Measurements from ENCODE around the gene HDAC7. TPM values are rescaled to one million over a fixed set of nuclear protein-coding genes. Genes with fewer than 3 reads are reported as not detected.

The HDAC7 gene
- total and polyA plus RNA-seq, 2 of the 13 experiments (the other 11 are each of a cell fraction or from before 2014, with no cell fraction given), result 4.6 to 10.8 TPM

GRCh38 chr12:47841910-47842309 is 22.2 kb upstream of the HDAC7 start:
- BruUV-seq (replicated peaks), result no TSS peak
- H3K27me3 ChIP-seq (ENCODE audit: control insufficient read depth in 1 of 2, insufficient read depth in 2 of 2, low read length in 2 of 2), result peaks cover 0 to 1% of the 10 kb centered on the region in 2 experiments; a peak in 1 of 5 replicates
- H3K4me2 ChIP-seq (ENCODE audit: low read depth, low read length), result no peak overlapping the region
- WGBS (ENCODE audit: low lambda C conversion rate), result 12% methylated on average over 4 of the region's 4 CpGs
- no peaks in the 10 kb centered on the region for H4K20me1 ChIP-seq (ENCODE audit: insufficient read depth, low read length)
- no peak for FAIRE-seq
- ATAC-seq, result no peak
- no peak overlapping the region for H2AFZ ChIP-seq (ENCODE audit: low read length)
- H3K9ac ChIP-seq (ENCODE audit: insufficient read depth, low read depth, low read length), result no peak overlapping the region
- POLR2A ChIA-PET, result no interaction called here
- in situ Hi-C loops (cut with HindIII; ENCODE audit: extremely low pct_ligation_motif_present, low pct_unique_long_range_greater_than_20kb) (no loop called here), intact Hi-C loops (cut with micrococcal nuclease; ENCODE audit: unreplicated experiment) (no loop called here)
- H3K4me1 ChIP-seq (ENCODE audit: insufficient read depth, low read length), result no peaks in the 10 kb centered on the region
- no peaks in the 10 kb centered on the region for H3K79me2 ChIP-seq (ENCODE audit: insufficient read depth, low read length)
- no peak for DNase-seq (ENCODE audit: low spot score)
- no peak overlapping the region for H3K27ac ChIP-seq (ENCODE audit: extremely low read length, insufficient read depth, low read length)
- TF ChIP-seq REL (CRISPR knock-in tag; conservative IDR thresholded peaks at IDR 0.05) (no peak), ZNF530 (CRISPR knock-in tag; IDR thresholded peaks at IDR 0.05; ENCODE audit: low read depth) (no peak), GLI4 (CRISPR knock-in tag; IDR thresholded peaks at IDR 0.05; ENCODE audit: borderline replicate concordance) (no peak), PHF21A (CRISPR knock-in tag; IDR thresholded peaks at IDR 0.05) (no peak)
- no peaks in the 10 kb centered on the region for H3K36me3 ChIP-seq (replicated peaks in 1 of 2; ENCODE audit: control insufficient read depth in 1 of 2, insufficient read depth in 2 of 2, low read length in 2 of 2)
- H3K9me3 ChIP-seq (ENCODE audit: low read length), result no peaks in the 10 kb centered on the region
- H3K4me3 ChIP-seq (replicated peaks in 1 of 3; ENCODE audit: insufficient read depth in 1 of 3, low read depth in 2 of 3, low read length in 3 of 3), result no peak overlapping the region
- CTCF ChIA-PET (ENCODE audit: low intra/inter-chr PET ratio, low total read pairs), result no interaction called here

GRCh38 chr12:47841501-47841900 is 21.8 kb upstream of the HDAC7 start:
- no peaks in the 10 kb centered on the region for H3K9me3 ChIP-seq (ENCODE audit: low read length)
- 21% methylated on average over 2 of the region's 2 CpGs for WGBS (ENCODE audit: low lambda C conversion rate)
- intact Hi-C loops (cut with micrococcal nuclease; ENCODE audit: unreplicated experiment), result no loop called here
- in situ Hi-C loops (cut with HindIII; ENCODE audit: extremely low pct_ligation_motif_present, low pct_unique_long_range_greater_than_20kb), result no loop called here
- no peaks in the 10 kb centered on the region for H3K79me2 ChIP-seq (ENCODE audit: insufficient read depth, low read length)
- peaks cover 0 to 1% of the 10 kb centered on the region in 2 experiments; a peak in 1 of 5 replicates for H3K27me3 ChIP-seq (ENCODE audit: control insufficient read depth in 1 of 2, insufficient read depth in 2 of 2, low read length in 2 of 2)
- no peak overlapping the region for H3K4me2 ChIP-seq (ENCODE audit: low read depth, low read length)
- ATAC-seq (no peak), FAIRE-seq (no peak), DNase-seq (ENCODE audit: low spot score) (no peak)
- no peak overlapping the region for H3K4me3 ChIP-seq (replicated peaks in 1 of 3; ENCODE audit: insufficient read depth in 1 of 3, low read depth in 2 of 3, low read length in 3 of 3)
- ChIA-PET CTCF (ENCODE audit: low intra/inter-chr PET ratio, low total read pairs) (no interaction called here), POLR2A (no interaction called here)
- H2AFZ ChIP-seq (ENCODE audit: low read length), result no peak overlapping the region
- H3K27ac ChIP-seq (ENCODE audit: extremely low read length, insufficient read depth, low read length), result no peak overlapping the region
- no peaks in the 10 kb centered on the region for H3K36me3 ChIP-seq (replicated peaks in 1 of 2; ENCODE audit: control insufficient read depth in 1 of 2, insufficient read depth in 2 of 2, low read length in 2 of 2)
- no peaks in the 10 kb centered on the region for H3K4me1 ChIP-seq (ENCODE audit: insufficient read depth, low read length)
- H3K9ac ChIP-seq (ENCODE audit: insufficient read depth, low read depth, low read length), result no peak overlapping the region
- no peaks in the 10 kb centered on the region for H4K20me1 ChIP-seq (ENCODE audit: insufficient read depth, low read length)
- BruUV-seq (replicated peaks), result no TSS peak
- TF ChIP-seq NONO (IDR thresholded peaks at IDR 0.05) (no peak), NONO (CRISPR knock-in tag; conservative IDR thresholded peaks at IDR 0.05) (no peak), SIN3B (IDR thresholded peaks at IDR 0.05; ENCODE audit: low read length) (no peak), HDAC2 (CRISPR knock-in tag; IDR thresholded peaks at IDR 0.05) (no peak), FOXK1 (CRISPR knock-in tag; IDR thresholded peaks at IDR 0.05; ENCODE audit: borderline replicate concordance, low read depth) (no peak), SMAD1 (CRISPR knock-in tag; IDR thresholded peaks at IDR 0.05; ENCODE audit: borderline replicate concordance, low read depth) (no peak), ARHGAP35 (CRISPR knock-in tag; IDR thresholded peaks at IDR 0.05; ENCODE audit: borderline replicate concordance) (no peak)

Measured in HepG2 (cell line).